Measurements from ENCODE around the gene GBE1. TPM values are rescaled to one million over a fixed set of nuclear protein-coding genes. Genes with fewer than 3 reads are reported as not detected.

GBE1 gene
- total RNA-seq, 1 donor from 2014 or later, result 34.4 TPM

DNA sequence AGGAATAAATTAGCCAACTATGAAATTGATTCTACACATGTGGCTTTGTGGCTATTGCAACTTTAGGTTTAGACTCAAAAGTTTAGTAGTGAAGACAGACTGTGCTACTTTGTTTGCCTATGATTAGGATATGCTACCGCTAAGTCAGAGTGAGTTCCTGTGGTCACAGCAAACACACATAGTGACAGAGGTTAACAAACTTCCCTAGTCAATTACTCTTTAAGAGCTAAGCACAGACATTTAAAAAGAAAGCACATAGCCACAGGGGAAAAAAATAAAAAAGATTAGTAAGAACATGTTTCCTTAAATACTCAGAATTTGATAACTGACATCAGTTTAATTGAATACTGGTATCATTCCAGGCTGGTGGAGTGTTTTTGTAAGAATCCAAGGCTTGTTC, 207.1 kb downstream of the GBE1 start:
- no peaks in the 10 kb centered on the region for H3K27me3 Mint-ChIP-seq (ENCODE audit: insufficient read depth, low read depth)

DNA sequence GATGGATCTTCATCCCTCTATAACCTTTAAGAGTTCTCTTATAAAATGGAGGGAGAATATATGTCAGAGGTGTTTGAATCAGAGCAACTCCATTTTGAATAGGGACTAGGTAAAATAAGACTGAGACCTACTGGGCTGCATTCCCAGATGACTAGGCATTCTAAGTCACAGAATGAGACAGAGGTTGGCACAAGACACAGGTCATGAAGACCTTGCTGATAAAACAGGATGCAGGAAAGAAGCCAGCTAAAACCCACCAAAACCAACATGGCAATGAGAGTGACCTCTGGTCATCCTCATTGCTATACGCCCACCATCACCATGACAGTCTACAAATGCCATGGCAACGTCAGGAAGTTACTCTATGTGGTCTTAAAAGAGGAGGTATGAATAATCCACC, 211.0 kb downstream of the GBE1 start:
- no peak overlapping the region for H3K27ac Mint-ChIP-seq
- peaks cover 16% of the 10 kb centered on the region for H3K9me3 Mint-ChIP-seq
- peaks cover 2% of the 10 kb centered on the region for H3K4me1 Mint-ChIP-seq
- no peaks in the 10 kb centered on the region for H3K36me3 Mint-ChIP-seq
- no peaks in the 10 kb centered on the region for H3K27me3 ChIP-seq
- H3K27me3 Mint-ChIP-seq (ENCODE audit: insufficient read depth, low read depth), result no peaks in the 10 kb centered on the region
- H3K9ac ChIP-seq, result no peak overlapping the region
- no peak for DNase-seq (ENCODE audit: low spot score)
- H3K36me3 ChIP-seq, result no peaks in the 10 kb centered on the region
- no peak overlapping the region for H3K4me2 ChIP-seq
- H3K4me3 ChIP-seq, result no peak overlapping the region
- no peaks in the 10 kb centered on the region for H4K20me1 ChIP-seq (ENCODE audit: low read depth)
- H3K4me3 Mint-ChIP-seq, result no peak overlapping the region
- no peaks in the 10 kb centered on the region for H3K4me1 ChIP-seq
- H3K79me2 ChIP-seq (ENCODE audit: low read depth), result no peaks in the 10 kb centered on the region
- H3F3A ChIP-seq (ENCODE audit: low read depth), result no peaks in the 10 kb centered on the region
- no peak overlapping the region for H2AFZ ChIP-seq (replicated peaks)
- no peak for TF ChIP-seq EZH2 (IDR thresholded peaks at IDR 0.05)
- TF ChIP-seq EZH2phosphoT487 (IDR thresholded peaks at IDR 0.05), result no peak
- TF ChIP-seq, protein P1, sequence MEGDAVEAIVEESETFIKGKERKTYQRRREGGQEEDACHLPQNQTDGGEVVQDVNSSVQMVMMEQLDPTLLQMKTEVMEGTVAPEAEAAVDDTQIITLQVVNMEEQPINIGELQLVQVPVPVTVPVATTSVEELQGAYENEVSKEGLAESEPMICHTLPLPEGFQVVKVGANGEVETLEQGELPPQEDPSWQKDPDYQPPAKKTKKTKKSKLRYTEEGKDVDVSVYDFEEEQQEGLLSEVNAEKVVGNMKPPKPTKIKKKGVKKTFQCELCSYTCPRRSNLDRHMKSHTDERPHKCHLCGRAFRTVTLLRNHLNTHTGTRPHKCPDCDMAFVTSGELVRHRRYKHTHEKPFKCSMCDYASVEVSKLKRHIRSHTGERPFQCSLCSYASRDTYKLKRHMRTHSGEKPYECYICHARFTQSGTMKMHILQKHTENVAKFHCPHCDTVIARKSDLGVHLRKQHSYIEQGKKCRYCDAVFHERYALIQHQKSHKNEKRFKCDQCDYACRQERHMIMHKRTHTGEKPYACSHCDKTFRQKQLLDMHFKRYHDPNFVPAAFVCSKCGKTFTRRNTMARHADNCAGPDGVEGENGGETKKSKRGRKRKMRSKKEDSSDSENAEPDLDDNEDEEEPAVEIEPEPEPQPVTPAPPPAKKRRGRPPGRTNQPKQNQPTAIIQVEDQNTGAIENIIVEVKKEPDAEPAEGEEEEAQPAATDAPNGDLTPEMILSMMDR (IDR thresholded peaks at IDR 0.05), result no peak
- H3K27ac ChIP-seq, result no peak overlapping the region
- peaks cover 15% of the 10 kb centered on the region for H3K9me3 ChIP-seq (ENCODE audit: low read depth)

More for the DNA sequence above, 207.1 kb downstream of the GBE1 start:
- Mint-ChIP-seq H3K36me3 (no peaks in the 10 kb centered on the region), H3K27ac (no peak overlapping the region), H3K4me1 (peaks cover 2% of the 10 kb centered on the region), H3K4me3 (no peak overlapping the region), H3K9me3 (peaks cover 4% of the 10 kb centered on the region)
- Histone ChIP-seq H3K4me3 (no peak overlapping the region), H3K9ac (no peak overlapping the region), H4K20me1 (ENCODE audit: low read depth) (no peaks in the 10 kb centered on the region), H3K36me3 (no peaks in the 10 kb centered on the region), H2AFZ (replicated peaks) (no peak overlapping the region), H3F3A (ENCODE audit: low read depth) (no peaks in the 10 kb centered on the region), H3K27me3 (no peaks in the 10 kb centered on the region), H3K9me3 (ENCODE audit: low read depth) (peaks cover 1% of the 10 kb centered on the region), H3K79me2 (ENCODE audit: low read depth) (no peaks in the 10 kb centered on the region), H3K4me1 (no peaks in the 10 kb centered on the region), H3K27ac (no peak overlapping the region), H3K4me2 (no peak overlapping the region)
- no peak for DNase-seq (ENCODE audit: low spot score)
- TF ChIP-seq EZH2phosphoT487 (IDR thresholded peaks at IDR 0.05) (no peak), EZH2 (IDR thresholded peaks at IDR 0.05) (no peak)
- TF ChIP-seq, protein P1 (IDR thresholded peaks at IDR 0.05), result no peak

DNA sequence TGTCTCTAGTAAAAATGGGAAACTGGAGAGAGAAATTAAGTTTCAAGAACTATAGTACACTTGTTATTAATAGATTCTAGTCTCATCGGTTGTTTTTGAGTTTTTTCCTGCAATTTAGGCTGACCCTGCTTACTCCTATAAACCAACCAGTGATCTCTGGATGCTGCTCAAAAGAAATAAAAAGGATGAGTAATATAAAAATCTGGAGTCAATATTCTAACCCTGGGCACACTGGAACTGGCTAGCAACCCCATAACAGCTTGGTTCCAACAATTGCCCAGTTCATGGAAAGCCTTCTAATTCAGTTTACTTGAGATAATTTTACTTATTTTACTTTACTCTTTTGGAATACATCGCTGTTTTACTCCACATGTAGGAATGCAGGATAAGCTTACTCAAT, 211.6 kb downstream of the GBE1 start:
- Mint-ChIP-seq H3K9me3 (peaks cover 16% of the 10 kb centered on the region), H3K4me3 (no peak overlapping the region), H3K4me1 (peaks cover 2% of the 10 kb centered on the region), H3K36me3 (no peaks in the 10 kb centered on the region), H3K27ac (no peak overlapping the region), H3K27me3 (ENCODE audit: insufficient read depth, low read depth) (no peaks in the 10 kb centered on the region)
- Histone ChIP-seq H3K4me3 (no peak overlapping the region), H4K20me1 (ENCODE audit: low read depth) (no peaks in the 10 kb centered on the region), H3K36me3 (no peaks in the 10 kb centered on the region), H3K4me1 (no peaks in the 10 kb centered on the region), H3F3A (ENCODE audit: low read depth) (no peaks in the 10 kb centered on the region), H2AFZ (replicated peaks) (no peak overlapping the region), H3K9ac (no peak overlapping the region), H3K79me2 (ENCODE audit: low read depth) (no peaks in the 10 kb centered on the region), H3K9me3 (ENCODE audit: low read depth) (peaks cover 15% of the 10 kb centered on the region), H3K27me3 (no peaks in the 10 kb centered on the region), H3K4me2 (no peak overlapping the region), H3K27ac (no peak overlapping the region)
- DNase-seq (ENCODE audit: low spot score), result no peak
- TF ChIP-seq EZH2 (IDR thresholded peaks at IDR 0.05), result no peak
- TF ChIP-seq EZH2phosphoT487 (IDR thresholded peaks at IDR 0.05), result no peak
- TF ChIP-seq, protein P1 (IDR thresholded peaks at IDR 0.05), result no peak

Measured in neural progenitor cell (in vitro differentiated cells).